IMR-90 (cell line): Measurements from ENCODE around the gene PUM2. TPM values are rescaled to one million over a fixed set of nuclear protein-coding genes. Genes with fewer than 3 reads are reported as not detected.

ENCODE experiments used
- ATAC-seq: fragments of 200-7000 bp; cut with Tn5 transposase; 2 replicates; pipeline ENCODE4 v1.9.1; 2020; ENCODE audit warnings: low read depth, mild to moderate bottlenecking, moderate library complexity
- BruUV-seq: library from RNA; stranded (reverse); fragments of 400-500 nt; replicated peaks from 2 replicates; lab custom pipeline; 2021; lab: Mats Ljungman, UMichigan
- CTCF ChIA-PET: fragments of 300-600 bp; formaldehyde crosslinking; extraction: SDS; loops from one replicate; lab custom pipeline; 2021; ENCODE audit warnings: antibody characterized with exemption; lab: Yijun Ruan, JAX
- POLR2A ChIA-PET: fragments of 300-600 bp; sonication (Branson Sonifier 250); formaldehyde crosslinking; loops from one replicate; lab custom pipeline; 2022; ENCODE audit warnings: antibody characterized with exemption; ENCODE audit not compliant: unreplicated experiment; lab: Charles Lee
- DNase-seq: peaks from one replicate; pipeline ENCODE4 v3.0.0; 2013
- H2AFZ ChIP-seq: replicated peaks from 2 replicates; pipeline ENCODE3; 2013; ENCODE audit warnings: low read length, mild to moderate bottlenecking; ENCODE audit not compliant: poor library complexity
- H2AK5ac ChIP-seq: 2 replicates; pipeline ENCODE4 v1.6.1; 2013; ENCODE audit warnings: low read depth, low read length, inconsistent platforms
- H2AK9ac ChIP-seq: replicated peaks from 2 replicates; pipeline ENCODE3; 2013; ENCODE audit warnings: mild to moderate bottlenecking, low read depth, low read length, moderate library complexity; ENCODE audit not compliant: poor library complexity
- H2BK120ac ChIP-seq: 2 replicates; pipeline ENCODE4 v1.6.1; 2013; ENCODE audit warnings: low read depth, low read length, inconsistent platforms
- H2BK15ac ChIP-seq: 3 replicates; pipeline ENCODE4 v1.6.1; 2013; ENCODE audit warnings: low read depth, low read length, inconsistent platforms
- H2BK20ac ChIP-seq: 2 replicates; pipeline ENCODE4 v1.6.1; 2013; ENCODE audit warnings: low read depth, mild to moderate bottlenecking, inconsistent platforms, low read length, moderate library complexity
- H2BK5ac ChIP-seq: 2 replicates; pipeline ENCODE4 v1.6.1; 2013; ENCODE audit warnings: mild to moderate bottlenecking, low read depth, low read length, inconsistent platforms; ENCODE audit not compliant: poor library complexity, severe bottlenecking
- H3K14ac ChIP-seq: replicated peaks from 2 replicates; pipeline ENCODE4 v1.6.1; 2013; ENCODE audit warnings: low read depth, low read length, inconsistent platforms
- H3K18ac ChIP-seq: 2 replicates; pipeline ENCODE4 v1.6.1; 2013; ENCODE audit warnings: low read depth, low read length, control low read depth
- H3K23ac ChIP-seq: 2 replicates; pipeline ENCODE4 v1.6.1; 2013; ENCODE audit warnings: low read depth, low read length, inconsistent platforms
- H3K27ac ChIP-seq: 2 replicates; pipeline ENCODE4 v1.5.1; 2013; ENCODE audit warnings: mild to moderate bottlenecking, control low read depth, low read length; ENCODE audit not compliant: insufficient read depth
- H3K27me3 ChIP-seq: 2 replicates; pipeline ENCODE4 v1.6.1; 2013; ENCODE audit warnings: low read length; ENCODE audit not compliant: control insufficient read depth, insufficient read depth
- H3K36me3 ChIP-seq: 2 replicates; pipeline ENCODE4 v1.6.1; 2013; ENCODE audit warnings: low read length, mixed read lengths; ENCODE audit not compliant: control insufficient read depth, insufficient read depth
- H3K4ac ChIP-seq: 2 replicates; pipeline ENCODE4 v1.6.1; 2013; ENCODE audit warnings: low read depth, low read length, inconsistent platforms
- H3K4me1 ChIP-seq: 2 replicates; pipeline ENCODE4 v1.6.1; 2013; ENCODE audit warnings: low read length, mixed read lengths; ENCODE audit not compliant: control insufficient read depth, insufficient read depth
- H3K4me2 ChIP-seq: 2 replicates; pipeline ENCODE4 v1.6.1; 2013; ENCODE audit warnings: low read depth, mild to moderate bottlenecking, control low read depth, low read length, moderate library complexity
- H3K4me3 ChIP-seq: 2 replicates; pipeline ENCODE4 v1.5.1; 2013; ENCODE audit warnings: low read depth, mild to moderate bottlenecking, control low read depth, low read length, moderate library complexity; ENCODE audit not compliant: insufficient read depth
- H3K56ac ChIP-seq: 2 replicates; pipeline ENCODE4 v1.6.1; 2013; ENCODE audit warnings: low read length, inconsistent platforms; ENCODE audit not compliant: insufficient read depth; ENCODE audit errors: extremely low read depth
- H3K79me1 ChIP-seq, 2 experiments: 2 replicates each; pipeline ENCODE4 v1.6.1; 2013; ENCODE audit warnings: low read length in 2 of 2, inconsistent platforms in 1 of 2, low read depth in 1 of 2
- H3K9ac ChIP-seq: 2 replicates; pipeline ENCODE4 v1.6.1; 2013; ENCODE audit warnings: low read depth, low read length, control low read depth
- H3K9me1 ChIP-seq: 2 replicates; pipeline ENCODE4 v1.6.1; 2013; ENCODE audit warnings: low read length, inconsistent platforms; ENCODE audit not compliant: insufficient read depth
- H3K9me3 ChIP-seq: 2 replicates; pipeline ENCODE4 v1.6.1; 2013; ENCODE audit warnings: low read length; ENCODE audit not compliant: control insufficient read depth, insufficient read depth
- H4K20me1 ChIP-seq: 2 replicates; pipeline ENCODE4 v1.6.1; 2013; ENCODE audit warnings: low read length, inconsistent platforms; ENCODE audit not compliant: insufficient read depth
- H4K5ac ChIP-seq: 2 replicates; pipeline ENCODE4 v1.6.1; 2013; ENCODE audit warnings: mild to moderate bottlenecking, low read depth, low read length, control low read depth
- H4K8ac ChIP-seq, 2 experiments: 2 replicates each; pipeline ENCODE4 v1.6.1; 2013; ENCODE audit warnings: low read depth in 2 of 2, low read length in 2 of 2, control low read depth in 1 of 2, inconsistent platforms in 1 of 2
- H4K91ac ChIP-seq: 2 replicates; pipeline ENCODE4 v1.6.1; 2013; ENCODE audit warnings: low read depth, low read length, inconsistent platforms; ENCODE audit not compliant: insufficient read depth
- CTCF ChIP-seq: conservative IDR thresholded peaks from 2 replicates; pipeline ENCODE4 v1.5.1; 2012; ENCODE audit warnings: mild to moderate bottlenecking, low read depth, low read length, improper control_type of control experiment
- NFE2L2 ChIP-seq: fragments of 150-350 bp; IDR thresholded peaks from 2 replicates; pipeline ENCODE4 v1.6.1; 2016; ENCODE audit warnings: low read depth, mild to moderate bottlenecking, low read length
- WGBS, 2 experiments: methylation state at CpG; one replicate each; pipeline versions ENCODE4 v1.1.5 to v1.1.7; 2013; ENCODE audit warnings: missing lambda C conversion rate in 2 of 2; ENCODE audit not compliant: insufficient read length in 1 of 2; ENCODE audit errors: extremely low coverage in 2 of 2; 5-methylcytosine and 5-hydroxymethylcytosine counted together
- dilution Hi-C: fragments of 300-500 bp; cut with HindIII; formaldehyde crosslinking; loops from one replicate; pipeline ENCODE4 v1.14.3; 2018; ENCODE audit warnings: low sequenced_read_pairs; ENCODE audit not compliant: unreplicated experiment
- in situ Hi-C: fragments of 300-500 bp; cut with MboI; formaldehyde crosslinking; loops from 3 replicates; pipeline ENCODE4 v1.14.3; 2019; ENCODE audit warnings: low sequenced_read_pairs, inconsistent platforms, mixed read lengths
- intact Hi-C: fragments of 100-400 bp; cut with micrococcal nuclease; formaldehyde crosslinking; loops from 2 replicates; pipeline ENCODE4 v1.10.0; 2022
- polyA plus RNA-seq, 3 experiments: library from polyadenylated mRNA; depleted of rRNA; stranded (reverse); fragments of >200 nt; gene quantifications; 2 replicates each; pipeline ENCODE4 v1.2.3, GENCODE V29; 2012; ENCODE audit warnings: low replicate concordance in 1 of 3
- total RNA-seq: library from RNA; depleted of rRNA; stranded (reverse); fragments of >200 nt; gene quantifications from 2 replicates; pipeline ENCODE4 v1.2.3, GENCODE V29; 2012

The PUM2 gene
- total and polyA plus RNA-seq, 2 of the 4 experiments (the other 2 are of a cell fraction): 18.8 to 38.4 TPM

- Histone ChIP-seq H2AK5ac (no peak overlapping the region), H3K79me1 (peaks cover 0 to 60% of the 10 kb centered on the region in 2 experiments; a peak in 2 of 4 replicates), H2BK120ac (no peak overlapping the region), H2AFZ (no peak overlapping the region), H2BK5ac (no peak overlapping the region), H4K5ac (no peak overlapping the region), H3K9me1 (peaks cover 22% of the 10 kb centered on the region), H3K27ac (no peak overlapping the region), H3K4me1 (peaks cover 2% of the 10 kb centered on the region), H3K4ac (no peak overlapping the region), H3K14ac (no peak overlapping the region), H2BK20ac (no peak overlapping the region), H3K36me3 (peaks cover 3% of the 10 kb centered on the region), H3K23ac (no peak overlapping the region), H3K56ac (no peak overlapping the region), H3K4me3 (no peak overlapping the region), H4K91ac (no peak overlapping the region), H3K18ac (no peak overlapping the region), H3K9ac (no peak overlapping the region), H3K9me3 (no peaks in the 10 kb centered on the region), H4K20me1 (peaks cover 97% of the 10 kb centered on the region), H2BK15ac (no peak overlapping the region), H4K8ac (no peak overlapping the region), H2AK9ac (no peak overlapping the region), H3K4me2 (no peak overlapping the region), H3K27me3 (no peaks in the 10 kb centered on the region)
- in situ Hi-C loops (no loop called here), intact Hi-C loops (loop anchor here (10.0 kb wide), 1 partner anchor 56 kb away; no protein-coding TSS in a partner anchor), dilution Hi-C loops (no loop called here)
- no TSS peak for BruUV-seq
- ChIA-PET CTCF (interaction anchor here (2.3 kb wide), 1 partner anchor 13 kb away, joined by 8 read pairs; no protein-coding TSS in a partner anchor), POLR2A (interaction anchor here (0.6 kb wide), 1 partner anchor 110 kb away, joined by 8 read pairs; no protein-coding TSS in a partner anchor)
- DNase-seq: no peak
- TF ChIP-seq CTCF (no peak), NFE2L2 (peak; percentile 27; the same call in 1 of the 2 replicates)
- no CpG with 5 or more reads among the region's 1 CpG for WGBS, 2 experiments
- ATAC-seq: no peak
These were observed 11.6 kb downstream of the PUM2 start for GRCh38 chr2:20339012-20339411.
